GOT3 (cell line): ENCODE data around the gene S100B.

ENCODE experiments used
- DNase-seq: peaks from one replicate; lab custom pipeline; 2025; ENCODE audit warnings: mixed read lengths; lab: John Stamatoyannopoulos, UW

S100B gene

GRCh38 chr21:46627726-46628125, 22.8 kb upstream of the S100B start:
- no peak for DNase-seq

- DNase-seq: no peak
Measured at GRCh38 chr21:46626975-46627501, 22.2 kb upstream of the S100B start.

- no peak for DNase-seq
Measured at GRCh38 chr21:46626536-46626935, 21.7 kb upstream of the S100B start.

- no peak for DNase-seq
Measured at GRCh38 chr21:46625759-46626158, 20.9 kb upstream of the S100B start.

GRCh38 chr21:46624050-46624449, 19.2 kb upstream of the S100B start:
- DNase-seq: no peak

GRCh38 chr21:46622226-46622625, 17.3 kb upstream of the S100B start:
- DNase-seq: no peak

GRCh38 chr21:46621457-46622182, 16.7 kb upstream of the S100B start:
- DNase-seq: no peak

- no peak for DNase-seq
Measured at GRCh38 chr21:46620846-46621245, 16.0 kb upstream of the S100B start.

GRCh38 chr21:46619846-46620245, 15.0 kb upstream of the S100B start:
- DNase-seq: no peak

- DNase-seq: no peak
Measured at GRCh38 chr21:46618738-46619379, 14.0 kb upstream of the S100B start.

- DNase-seq: no peak
Measured at GRCh38 chr21:46617267-46618051, 12.6 kb upstream of the S100B start.

- no peak for DNase-seq
Measured at GRCh38 chr21:46616656-46617055, 11.8 kb upstream of the S100B start.

- DNase-seq: no peak
Measured at GRCh38 chr21:46616050-46616449, 11.2 kb upstream of the S100B start.

GRCh38 chr21:46613391-46613790, 8.5 kb upstream of the S100B start:
- DNase-seq: no peak

- no peak for DNase-seq
Measured at GRCh38 chr21:46610018-46610701, 5.3 kb upstream of the S100B start.

- DNase-seq: no peak
Measured at GRCh38 chr21:46608672-46609111, 3.8 kb upstream of the S100B start.

GRCh38 chr21:46607636-46608035, 2.8 kb upstream of the S100B start:
- no peak for DNase-seq

- DNase-seq: no peak
Measured at GRCh38 chr21:46606427-46606813, 1.5 kb upstream of the S100B start.

- no peak for DNase-seq
Measured at GRCh38 chr21:46605767-46606426, 1.0 kb upstream of the S100B start.

GRCh38 chr21:46604329-46604974, 430 bp downstream of the S100B start:
- no peak for DNase-seq

- no peak for DNase-seq
Measured at GRCh38 chr21:46603228-46603627, 1.7 kb downstream of the S100B start.
